Cardiac muscle cell (in vitro differentiated cells and primary cell): ENCODE results near the gene VMP1. TPM values are rescaled to one million over a fixed set of nuclear protein-coding genes. Genes with fewer than 3 reads are reported as not detected.
"Not testable (repeated sequence)": the region's sequence is repeated elsewhere in the genome, so short reads cannot be mapped to it uniquely, and the experiment has no call there.

Experiments used
- DNase-seq, 2 donors: peaks; one replicate each; pipeline versions ENCODE4 v3.0.0 to v3.0.0-alpha.2; 2010 to 2017; ENCODE audit warnings: low read depth in 1 of 2, low spot score in 1 of 2
- H3K27ac ChIP-seq: fragments of 200-600 bp; sonication (generic); 2 replicates; pipeline ENCODE4 v1.5.1; 2016
- H3K27me3 ChIP-seq: fragments of 200-600 bp; sonication (generic); 2 replicates; pipeline ENCODE4 v1.6.0; 2016; ENCODE audit warnings: control low read depth
- H3K36me3 ChIP-seq: fragments of 200-600 bp; sonication (generic); 2 replicates; pipeline ENCODE4 v1.5.1; 2016; ENCODE audit warnings: control low read depth
- H3K4me1 ChIP-seq: fragments of 200-600 bp; sonication (generic); 2 replicates; pipeline ENCODE4 v1.8.1; 2017; ENCODE audit warnings: low read depth, mild to moderate bottlenecking, mixed run types
- H3K4me3 ChIP-seq: fragments of 200-600 bp; sonication (generic); 2 replicates; pipeline ENCODE4 v1.5.1; 2016; ENCODE audit warnings: mild to moderate bottlenecking
- H3K9me3 ChIP-seq: fragments of 200-600 bp; sonication (generic); 2 replicates; pipeline ENCODE4 v1.5.1; 2017; ENCODE audit warnings: low read depth, mild to moderate bottlenecking, control low read depth
- CTCF ChIP-seq: IDR thresholded peaks from 2 replicates; pipeline ENCODE4 v1.5.1; 2012; ENCODE audit warnings: low read depth, mild to moderate bottlenecking, low read length
- polyA plus RNA-seq: library from polyadenylated mRNA; unstranded; fragments of >200 nt; fragmentation: Nextera tagmentation; extraction: Ambion mirVana; gene quantifications from 2 replicates; pipeline ENCODE4 v1.2.1, GENCODE V29; 2016
- total RNA-seq: library from RNA; depleted of rRNA; stranded (reverse); fragments of >200 nt; gene quantifications from 2 replicates; pipeline ENCODE4 v1.2.3, GENCODE V29; 2016

Gene VMP1
- total and polyA plus RNA-seq, 2 experiments from 2014 or later: 65.0 to 91.3 TPM

GRCh38 chr17:59757043-59757442 lies 49.6 kb downstream of the VMP1 start:
- TF ChIP-seq CTCF: no peak
- no peaks in the 10 kb centered on the region for H3K9me3 ChIP-seq
- H3K27me3 ChIP-seq: no peaks in the 10 kb centered on the region
- H3K4me3 ChIP-seq: no peak overlapping the region
- peaks cover 3% of the 10 kb centered on the region for H3K36me3 ChIP-seq
- H3K27ac ChIP-seq: peak overlapping the region; percentile 83
- peaks cover 32% of the 10 kb centered on the region for H3K4me1 ChIP-seq
- no peak for DNase-seq

GRCh38 chr17:59757470-59757869 lies 50.0 kb downstream of the VMP1 start:
- no peak for DNase-seq
- H3K27ac ChIP-seq: no peak overlapping the region
- H3K4me3 ChIP-seq: no peak overlapping the region
- peaks cover 3% of the 10 kb centered on the region for H3K36me3 ChIP-seq
- no peaks in the 10 kb centered on the region for H3K9me3 ChIP-seq
- no peak for TF ChIP-seq CTCF
- no peaks in the 10 kb centered on the region for H3K27me3 ChIP-seq
- H3K4me1 ChIP-seq: peaks cover 36% of the 10 kb centered on the region

GRCh38 chr17:59757881-59758385 lies 50.5 kb downstream of the VMP1 start:
- no peak for TF ChIP-seq CTCF
- no peaks in the 10 kb centered on the region for H3K27me3 ChIP-seq
- no peaks in the 10 kb centered on the region for H3K9me3 ChIP-seq
- peaks cover 41% of the 10 kb centered on the region for H3K4me1 ChIP-seq
- H3K27ac ChIP-seq: no peak overlapping the region
- no peaks in the 10 kb centered on the region for H3K36me3 ChIP-seq
- H3K4me3 ChIP-seq: no peak overlapping the region
- DNase-seq: no peak

- not testable (repeated sequence) for DNase-seq
- peaks cover 36% of the 10 kb centered on the region for H3K4me1 ChIP-seq
Measured at GRCh38 chr17:59758998-59759651, 51.7 kb downstream of the VMP1 start.

GRCh38 chr17:59760160-59760559 lies 52.7 kb downstream of the VMP1 start:
- Histone ChIP-seq H3K27me3 (no peaks in the 10 kb centered on the region), H3K36me3 (no peaks in the 10 kb centered on the region), H3K9me3 (no peaks in the 10 kb centered on the region), H3K4me1 (peaks cover 28% of the 10 kb centered on the region), H3K27ac (no peak overlapping the region), H3K4me3 (no peak overlapping the region)
- no peak for DNase-seq
- TF ChIP-seq CTCF: no peak

More at GRCh38 chr17:59758998-59759651, 51.7 kb downstream of the VMP1 start:
- not testable (repeated sequence) for H3K4me3 ChIP-seq, H3K9me3 ChIP-seq, H3K27ac ChIP-seq, H3K36me3 ChIP-seq, H3K27me3 ChIP-seq

GRCh38 chr17:59761385-59762048 lies 54.1 kb downstream of the VMP1 start:
- Histone ChIP-seq H3K36me3 (peaks cover 6% of the 10 kb centered on the region), H3K27me3 (no peaks in the 10 kb centered on the region), H3K4me3 (no peak overlapping the region), H3K9me3 (no peaks in the 10 kb centered on the region), H3K27ac (peak overlapping the region; percentile 92), H3K4me1 (peaks cover 23% of the 10 kb centered on the region)
- no peak for TF ChIP-seq CTCF
- DNase-seq: peak; percentile 56 to 89
